ENCODE results near the gene STRN3.

DNA sequence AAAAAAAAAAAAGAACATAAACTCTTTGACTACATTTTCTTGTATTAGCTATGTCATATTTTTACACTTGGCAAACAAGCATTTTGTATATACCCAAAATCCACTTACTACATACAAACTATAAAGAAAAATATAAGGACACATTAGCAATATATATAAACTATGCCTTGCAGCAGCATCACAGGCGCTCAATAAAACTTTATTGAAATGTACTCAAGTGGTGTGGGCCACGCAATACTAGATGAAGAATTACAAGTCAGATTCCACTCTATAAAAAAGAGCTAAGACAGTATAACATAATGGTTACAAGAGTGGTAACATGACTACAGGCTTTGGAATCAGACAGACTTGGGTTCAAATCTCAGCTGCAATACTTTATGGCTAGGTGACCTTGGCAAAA lies 3.8 kb downstream of the STRN3 start:
- no peak for TF ChIP-seq POLR2A (IDR thresholded peaks at IDR 0.05; ENCODE audit: low read depth, low read length)
- TF ChIP-seq POLR2AphosphoS5 (IDR thresholded peaks at IDR 0.05; ENCODE audit: low read depth, low read length), result no peak
- TF ChIP-seq TAF1 (IDR thresholded peaks at IDR 0.05; ENCODE audit: low read depth, low read length), result no peak
- TF ChIP-seq SPI1 (IDR thresholded peaks at IDR 0.05; ENCODE audit: low read depth, low read length), result no peak
- no peak for TF ChIP-seq PAX5 (IDR thresholded peaks at IDR 0.05; ENCODE audit: insufficient read depth, low read length, severe bottlenecking)

All from GM12891 (cell line).